ENCODE data around the gene MYO7A.

GRCh38 chr11:77143405-77144020 is 15.5 kb downstream of the MYO7A start:
- TF ChIP-seq CTCF (IDR thresholded peaks at IDR 0.05) (no peak), EZH2 (IDR thresholded peaks at IDR 0.05) (no peak)
